ENCODE measurements around the gene ACVR1.

DNA sequence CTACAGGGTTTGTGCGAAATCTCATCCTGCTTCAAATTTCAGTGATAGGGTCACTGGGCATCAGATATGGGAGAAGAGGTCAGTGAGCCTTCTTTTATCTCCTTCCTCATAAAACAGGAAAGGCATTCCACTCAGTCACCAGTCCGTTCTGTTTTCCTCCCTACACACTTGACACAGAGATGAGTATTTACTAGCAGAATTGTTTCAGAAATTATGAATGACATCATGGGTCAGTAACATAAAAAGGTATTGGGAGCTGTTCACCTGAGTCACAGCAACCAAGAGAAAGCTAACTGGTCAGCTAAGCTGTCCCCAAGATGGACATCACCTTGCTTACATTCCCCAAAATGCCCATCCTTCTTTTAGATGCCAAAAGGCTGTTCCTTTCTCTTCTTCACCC lies 96.3 kb downstream of the ACVR1 start:
- TF ChIP-seq, protein P1, sequence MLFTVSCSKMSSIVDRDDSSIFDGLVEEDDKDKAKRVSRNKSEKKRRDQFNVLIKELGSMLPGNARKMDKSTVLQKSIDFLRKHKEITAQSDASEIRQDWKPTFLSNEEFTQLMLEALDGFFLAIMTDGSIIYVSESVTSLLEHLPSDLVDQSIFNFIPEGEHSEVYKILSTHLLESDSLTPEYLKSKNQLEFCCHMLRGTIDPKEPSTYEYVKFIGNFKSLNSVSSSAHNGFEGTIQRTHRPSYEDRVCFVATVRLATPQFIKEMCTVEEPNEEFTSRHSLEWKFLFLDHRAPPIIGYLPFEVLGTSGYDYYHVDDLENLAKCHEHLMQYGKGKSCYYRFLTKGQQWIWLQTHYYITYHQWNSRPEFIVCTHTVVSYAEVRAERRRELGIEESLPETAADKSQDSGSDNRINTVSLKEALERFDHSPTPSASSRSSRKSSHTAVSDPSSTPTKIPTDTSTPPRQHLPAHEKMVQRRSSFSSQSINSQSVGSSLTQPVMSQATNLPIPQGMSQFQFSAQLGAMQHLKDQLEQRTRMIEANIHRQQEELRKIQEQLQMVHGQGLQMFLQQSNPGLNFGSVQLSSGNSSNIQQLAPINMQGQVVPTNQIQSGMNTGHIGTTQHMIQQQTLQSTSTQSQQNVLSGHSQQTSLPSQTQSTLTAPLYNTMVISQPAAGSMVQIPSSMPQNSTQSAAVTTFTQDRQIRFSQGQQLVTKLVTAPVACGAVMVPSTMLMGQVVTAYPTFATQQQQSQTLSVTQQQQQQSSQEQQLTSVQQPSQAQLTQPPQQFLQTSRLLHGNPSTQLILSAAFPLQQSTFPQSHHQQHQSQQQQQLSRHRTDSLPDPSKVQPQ (CRISPR knock-in tag; IDR thresholded peaks at IDR 0.05; ENCODE audit: borderline replicate concordance), result no peak
- TF ChIP-seq CTCF (IDR thresholded peaks at IDR 0.05 in 2 of 3, conservative IDR thresholded peaks at IDR 0.05 in 1 of 3; ENCODE audit: insufficient read depth in 2 of 3, low read depth in 1 of 3, low read length in 3 of 3) (no peak), BACH1 (tag; IDR thresholded peaks at IDR 0.05) (no peak), POLR2AphosphoS5 (IDR thresholded peaks at IDR 0.05; ENCODE audit: control insufficient read depth, insufficient read depth, low read depth, low read length) (no peak), RNF2 (IDR thresholded peaks at IDR 0.05) (no peak)
- TF ChIP-seq, protein P2, sequence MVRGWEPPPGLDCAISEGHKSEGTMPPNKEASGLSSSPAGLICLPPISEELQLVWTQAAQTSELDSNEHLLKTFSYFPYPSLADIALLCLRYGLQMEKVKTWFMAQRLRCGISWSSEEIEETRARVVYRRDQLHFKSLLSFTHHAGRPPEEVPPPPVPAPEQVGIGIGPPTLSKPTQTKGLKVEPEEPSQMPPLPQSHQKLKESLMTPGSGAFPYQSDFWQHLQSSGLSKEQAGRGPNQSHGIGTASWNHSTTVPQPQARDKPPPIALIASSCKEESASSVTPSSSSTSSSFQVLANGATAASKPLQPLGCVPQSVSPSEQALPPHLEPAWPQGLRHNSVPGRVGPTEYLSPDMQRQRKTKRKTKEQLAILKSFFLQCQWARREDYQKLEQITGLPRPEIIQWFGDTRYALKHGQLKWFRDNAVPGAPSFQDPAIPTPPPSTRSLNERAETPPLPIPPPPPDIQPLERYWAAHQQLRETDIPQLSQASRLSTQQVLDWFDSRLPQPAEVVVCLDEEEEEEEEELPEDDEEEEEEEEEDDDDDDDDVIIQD (CRISPR knock-in tag; IDR thresholded peaks at IDR 0.05), result no peak
- TF ChIP-seq, protein P3, sequence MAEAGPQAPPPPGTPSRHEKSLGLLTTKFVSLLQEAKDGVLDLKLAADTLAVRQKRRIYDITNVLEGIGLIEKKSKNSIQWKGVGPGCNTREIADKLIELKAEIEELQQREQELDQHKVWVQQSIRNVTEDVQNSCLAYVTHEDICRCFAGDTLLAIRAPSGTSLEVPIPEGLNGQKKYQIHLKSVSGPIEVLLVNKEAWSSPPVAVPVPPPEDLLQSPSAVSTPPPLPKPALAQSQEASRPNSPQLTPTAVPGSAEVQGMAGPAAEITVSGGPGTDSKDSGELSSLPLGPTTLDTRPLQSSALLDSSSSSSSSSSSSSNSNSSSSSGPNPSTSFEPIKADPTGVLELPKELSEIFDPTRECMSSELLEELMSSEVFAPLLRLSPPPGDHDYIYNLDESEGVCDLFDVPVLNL (CRISPR knock-in tag; IDR thresholded peaks at IDR 0.05; ENCODE audit: low read depth), result no peak

Data from K562 (cell line).